GM23338 (cell line): ENCODE measurements around the gene HTR2B. TPM values are rescaled to one million over a fixed set of nuclear protein-coding genes. Genes with fewer than 3 reads are reported as not detected.

Experiments
- ATAC-seq: fragments of 200-7000 bp; cut with Tn5 transposase; 3 replicates; pipeline ENCODE4 v1.9.1; 2020
- DNase-seq: peaks from one replicate; pipeline ENCODE4 v3.0.0-alpha.2; 2015; ENCODE audit warnings: low spot score
- H2AFZ ChIP-seq: fragments of 200-600 bp; sonication (generic); 2 replicates; pipeline ENCODE4 v1.8.0; 2016; ENCODE audit warnings: antibody characterized with exemption, mild to moderate bottlenecking, moderate library complexity
- H3F3A ChIP-seq: fragments of 200-600 bp; sonication (generic); replicated peaks from 2 replicates; pipeline ENCODE4 v1.8.0; 2017; ENCODE audit warnings: antibody characterized with exemption, mixed run types, low read depth
- H3K27ac ChIP-seq: fragments of 200-600 bp; sonication (generic); 2 replicates; pipeline ENCODE4 v1.6.1; 2016; ENCODE audit warnings: low read depth
- H3K27me3 ChIP-seq: fragments of 200-600 bp; sonication (generic); 2 replicates; pipeline ENCODE4 v1.8.0; 2016; ENCODE audit warnings: mild to moderate bottlenecking, mixed run types, moderate library complexity; ENCODE audit not compliant: insufficient read depth
- H3K36me3 ChIP-seq: fragments of 200-600 bp; sonication (generic); 2 replicates; pipeline ENCODE4 v1.8.0; 2016; ENCODE audit warnings: mild to moderate bottlenecking; ENCODE audit not compliant: insufficient read depth
- H3K4me1 ChIP-seq: fragments of 200-600 bp; sonication (generic); 2 replicates; pipeline ENCODE4 v1.8.0; 2016; ENCODE audit warnings: mild to moderate bottlenecking, moderate library complexity; ENCODE audit not compliant: insufficient read depth
- H3K4me2 ChIP-seq: fragments of 200-600 bp; sonication (generic); 2 replicates; pipeline ENCODE4 v1.7.1; 2017; ENCODE audit warnings: mixed run types
- H3K4me3 ChIP-seq: fragments of 200-600 bp; sonication (generic); 2 replicates; pipeline ENCODE4 v1.6.1; 2016; ENCODE audit warnings: mixed run types
- H3K79me2 ChIP-seq: fragments of 200-600 bp; sonication (generic); replicated peaks from 2 replicates; pipeline ENCODE4 v1.8.0; 2017; ENCODE audit warnings: mild to moderate bottlenecking; ENCODE audit not compliant: insufficient read depth
- H3K9me2 ChIP-seq: fragments of 200-600 bp; sonication (generic); 2 replicates; pipeline ENCODE4 v1.8.0; 2017; ENCODE audit not compliant: insufficient read depth
- H4K20me1 ChIP-seq: fragments of 200-600 bp; sonication (generic); replicated peaks from 2 replicates; pipeline ENCODE4 v1.8.0; 2017; ENCODE audit warnings: mild to moderate bottlenecking; ENCODE audit not compliant: insufficient read depth
- H3K27ac Mint-ChIP-seq: 2 replicates; pipeline ENCODE4 v1.8.0; 2020; ENCODE audit warnings: inconsistent platforms, mild to moderate bottlenecking, moderate library complexity, mixed read lengths
- H3K27me3 Mint-ChIP-seq: 3 replicates; pipeline ENCODE4 v1.8.0; 2022; ENCODE audit warnings: low read depth, mild to moderate bottlenecking, moderate library complexity, mixed read lengths, inconsistent platforms; ENCODE audit not compliant: insufficient read depth, poor library complexity
- H3K36me3 Mint-ChIP-seq: 3 replicates; pipeline ENCODE4 v1.8.0; 2021; ENCODE audit warnings: low read depth, mild to moderate bottlenecking, inconsistent platforms, moderate library complexity, mixed read lengths
- H3K4me1 Mint-ChIP-seq: 3 replicates; pipeline ENCODE4 v1.8.0; 2020; ENCODE audit warnings: mild to moderate bottlenecking, inconsistent platforms, mixed read lengths
- H3K4me3 Mint-ChIP-seq: 3 replicates; pipeline ENCODE4 v1.8.0; 2021; ENCODE audit warnings: moderate library complexity, mild to moderate bottlenecking, inconsistent platforms, mixed read lengths
- H3K9me3 Mint-ChIP-seq: 3 replicates; pipeline ENCODE4 v1.8.0; 2020; ENCODE audit warnings: moderate library complexity, mild to moderate bottlenecking, inconsistent platforms, mixed read lengths
- CREB1 ChIP-seq: fragments of 250-450 bp; sonication (Bioruptor Pico); IDR thresholded peaks from 2 replicates; pipeline ENCODE4 v1.5.0; 2020; ENCODE audit warnings: low read depth, mild to moderate bottlenecking, moderate library complexity
- CTCF ChIP-seq, 2 experiments: fragments of 200-600 bp in 1 of 2; sonication (generic) in 1 of 2; conservative IDR thresholded peaks; 2 replicates each; pipeline versions ENCODE4 v1.5.1 to v1.6.1; 2016 to 2017; ENCODE audit warnings: antibody characterized with exemption in 2 of 2, low read depth in 2 of 2, mild to moderate bottlenecking in 2 of 2, moderate library complexity in 1 of 2
- EZH2 ChIP-seq: fragments of 200-600 bp; sonication (generic); IDR thresholded peaks from one replicate; pipeline ENCODE4 v1.8.0; 2017; ENCODE audit warnings: antibody characterized with exemption, mild to moderate bottlenecking, low read depth; ENCODE audit not compliant: unreplicated experiment
- EZH2phosphoT487 ChIP-seq: fragments of 200-600 bp; sonication (generic); IDR thresholded peaks from one replicate; pipeline ENCODE4 v1.8.1; 2018; ENCODE audit warnings: antibody characterized with exemption; ENCODE audit not compliant: unreplicated experiment
- JUNB ChIP-seq: IDR thresholded peaks from one replicate; pipeline ENCODE4 v1.6.1; 2016; ENCODE audit warnings: antibody characterized with exemption; ENCODE audit not compliant: unreplicated experiment
- NANOG ChIP-seq: IDR thresholded peaks from 2 replicates; pipeline ENCODE4 v1.6.1; 2016; ENCODE audit warnings: antibody characterized with exemption, borderline replicate concordance
- POLR2AphosphoS5 ChIP-seq: IDR thresholded peaks from 2 replicates; pipeline ENCODE4 v1.6.1; 2016; ENCODE audit warnings: antibody characterized with exemption, low read depth
- REST ChIP-seq: IDR thresholded peaks from one replicate; pipeline ENCODE4 v1.6.1; 2018; ENCODE audit warnings: antibody characterized with exemption; ENCODE audit not compliant: unreplicated experiment
- STAT1 ChIP-seq: IDR thresholded peaks from one replicate; pipeline ENCODE4 v1.6.1; 2016; ENCODE audit warnings: antibody characterized with exemption; ENCODE audit not compliant: unreplicated experiment
- ZNF114 ChIP-seq: fragments of 250-450 bp; sonication (Bioruptor Pico); IDR thresholded peaks from 2 replicates; pipeline ENCODE4 v1.5.0; 2020; ENCODE audit warnings: mild to moderate bottlenecking, moderate library complexity
- ZNF331 ChIP-seq: fragments of 250-450 bp; sonication (Bioruptor Pico); IDR thresholded peaks from 2 replicates; pipeline ENCODE4 v1.5.0; 2020; ENCODE audit warnings: low read depth, mild to moderate bottlenecking, moderate library complexity
- polyA plus RNA-seq: library from polyadenylated mRNA; unstranded; fragments of >200 nt; fragmentation: Nextera tagmentation; extraction: Ambion mirVana; gene quantifications from 2 replicates; pipeline ENCODE4 v1.2.1, GENCODE V29; 2016
- total RNA-seq: library from RNA; depleted of rRNA; stranded (reverse); fragments of >200 nt; shearing (Covaris generic); gene quantifications from 2 replicates; pipeline ENCODE4 v1.2.3, GENCODE V29; 2014
- TF ChIP-seq, protein P1 (sequence below): IDR thresholded peaks from 2 replicates; pipeline ENCODE4 v1.6.1; 2016; ENCODE audit warnings: antibody characterized with exemption
- TF ChIP-seq, protein P2 (sequence below): fragments of 250-450 bp; sonication (Bioruptor Pico); IDR thresholded peaks from 2 replicates; pipeline ENCODE4 v1.5.0; 2020; ENCODE audit warnings: mild to moderate bottlenecking, moderate library complexity

HTR2B gene
- total and polyA plus RNA-seq, 2 experiments from 2014 or later: 0.16 TPM; not detected in 1

DNA sequence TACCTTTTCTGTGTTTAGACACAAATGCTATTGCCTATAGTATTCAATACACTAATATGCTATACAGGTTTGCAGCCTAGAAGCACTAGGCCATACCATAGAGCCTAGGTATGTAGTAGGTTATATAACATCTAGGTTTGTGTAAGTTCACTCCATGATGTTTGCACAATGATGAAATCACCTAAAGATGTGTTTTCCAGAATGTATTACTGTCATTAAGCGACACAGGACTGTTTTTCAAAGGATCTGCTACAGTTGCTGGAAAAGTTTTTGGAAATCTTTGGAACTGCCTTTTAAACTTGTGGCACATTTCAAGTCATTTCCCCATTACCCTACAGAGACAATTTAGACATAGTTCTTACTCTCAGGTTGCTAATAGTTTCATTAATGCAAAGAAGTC lies 58.9 kb downstream of the HTR2B start (continued):
- TF ChIP-seq EZH2: no peak

- Mint-ChIP-seq H3K36me3 (peaks cover 66% of the 10 kb centered on the region), H3K4me3 (no peak overlapping the region), H3K9me3 (no peaks in the 10 kb centered on the region), H3K4me1 (peaks cover 8% of the 10 kb centered on the region), H3K27me3 (no peaks in the 10 kb centered on the region), H3K27ac (no peak overlapping the region)
- DNase-seq (no peak), ATAC-seq (no peak)
- Histone ChIP-seq H3K27me3 (no peaks in the 10 kb centered on the region), H3K79me2 (peaks cover 62% of the 10 kb centered on the region), H3K36me3 (peaks cover 55% of the 10 kb centered on the region), H3F3A (no peaks in the 10 kb centered on the region), H3K4me1 (peaks cover 7% of the 10 kb centered on the region), H4K20me1 (peaks cover 47% of the 10 kb centered on the region), H3K4me3 (no peak overlapping the region), H3K27ac (no peak overlapping the region), H3K4me2 (no peak overlapping the region), H3K9me2 (no peaks in the 10 kb centered on the region), H2AFZ (no peak overlapping the region)
- TF ChIP-seq, protein P1, sequence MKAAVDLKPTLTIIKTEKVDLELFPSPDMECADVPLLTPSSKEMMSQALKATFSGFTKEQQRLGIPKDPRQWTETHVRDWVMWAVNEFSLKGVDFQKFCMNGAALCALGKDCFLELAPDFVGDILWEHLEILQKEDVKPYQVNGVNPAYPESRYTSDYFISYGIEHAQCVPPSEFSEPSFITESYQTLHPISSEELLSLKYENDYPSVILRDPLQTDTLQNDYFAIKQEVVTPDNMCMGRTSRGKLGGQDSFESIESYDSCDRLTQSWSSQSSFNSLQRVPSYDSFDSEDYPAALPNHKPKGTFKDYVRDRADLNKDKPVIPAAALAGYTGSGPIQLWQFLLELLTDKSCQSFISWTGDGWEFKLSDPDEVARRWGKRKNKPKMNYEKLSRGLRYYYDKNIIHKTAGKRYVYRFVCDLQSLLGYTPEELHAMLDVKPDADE: no peak
- TF ChIP-seq, protein P2, sequence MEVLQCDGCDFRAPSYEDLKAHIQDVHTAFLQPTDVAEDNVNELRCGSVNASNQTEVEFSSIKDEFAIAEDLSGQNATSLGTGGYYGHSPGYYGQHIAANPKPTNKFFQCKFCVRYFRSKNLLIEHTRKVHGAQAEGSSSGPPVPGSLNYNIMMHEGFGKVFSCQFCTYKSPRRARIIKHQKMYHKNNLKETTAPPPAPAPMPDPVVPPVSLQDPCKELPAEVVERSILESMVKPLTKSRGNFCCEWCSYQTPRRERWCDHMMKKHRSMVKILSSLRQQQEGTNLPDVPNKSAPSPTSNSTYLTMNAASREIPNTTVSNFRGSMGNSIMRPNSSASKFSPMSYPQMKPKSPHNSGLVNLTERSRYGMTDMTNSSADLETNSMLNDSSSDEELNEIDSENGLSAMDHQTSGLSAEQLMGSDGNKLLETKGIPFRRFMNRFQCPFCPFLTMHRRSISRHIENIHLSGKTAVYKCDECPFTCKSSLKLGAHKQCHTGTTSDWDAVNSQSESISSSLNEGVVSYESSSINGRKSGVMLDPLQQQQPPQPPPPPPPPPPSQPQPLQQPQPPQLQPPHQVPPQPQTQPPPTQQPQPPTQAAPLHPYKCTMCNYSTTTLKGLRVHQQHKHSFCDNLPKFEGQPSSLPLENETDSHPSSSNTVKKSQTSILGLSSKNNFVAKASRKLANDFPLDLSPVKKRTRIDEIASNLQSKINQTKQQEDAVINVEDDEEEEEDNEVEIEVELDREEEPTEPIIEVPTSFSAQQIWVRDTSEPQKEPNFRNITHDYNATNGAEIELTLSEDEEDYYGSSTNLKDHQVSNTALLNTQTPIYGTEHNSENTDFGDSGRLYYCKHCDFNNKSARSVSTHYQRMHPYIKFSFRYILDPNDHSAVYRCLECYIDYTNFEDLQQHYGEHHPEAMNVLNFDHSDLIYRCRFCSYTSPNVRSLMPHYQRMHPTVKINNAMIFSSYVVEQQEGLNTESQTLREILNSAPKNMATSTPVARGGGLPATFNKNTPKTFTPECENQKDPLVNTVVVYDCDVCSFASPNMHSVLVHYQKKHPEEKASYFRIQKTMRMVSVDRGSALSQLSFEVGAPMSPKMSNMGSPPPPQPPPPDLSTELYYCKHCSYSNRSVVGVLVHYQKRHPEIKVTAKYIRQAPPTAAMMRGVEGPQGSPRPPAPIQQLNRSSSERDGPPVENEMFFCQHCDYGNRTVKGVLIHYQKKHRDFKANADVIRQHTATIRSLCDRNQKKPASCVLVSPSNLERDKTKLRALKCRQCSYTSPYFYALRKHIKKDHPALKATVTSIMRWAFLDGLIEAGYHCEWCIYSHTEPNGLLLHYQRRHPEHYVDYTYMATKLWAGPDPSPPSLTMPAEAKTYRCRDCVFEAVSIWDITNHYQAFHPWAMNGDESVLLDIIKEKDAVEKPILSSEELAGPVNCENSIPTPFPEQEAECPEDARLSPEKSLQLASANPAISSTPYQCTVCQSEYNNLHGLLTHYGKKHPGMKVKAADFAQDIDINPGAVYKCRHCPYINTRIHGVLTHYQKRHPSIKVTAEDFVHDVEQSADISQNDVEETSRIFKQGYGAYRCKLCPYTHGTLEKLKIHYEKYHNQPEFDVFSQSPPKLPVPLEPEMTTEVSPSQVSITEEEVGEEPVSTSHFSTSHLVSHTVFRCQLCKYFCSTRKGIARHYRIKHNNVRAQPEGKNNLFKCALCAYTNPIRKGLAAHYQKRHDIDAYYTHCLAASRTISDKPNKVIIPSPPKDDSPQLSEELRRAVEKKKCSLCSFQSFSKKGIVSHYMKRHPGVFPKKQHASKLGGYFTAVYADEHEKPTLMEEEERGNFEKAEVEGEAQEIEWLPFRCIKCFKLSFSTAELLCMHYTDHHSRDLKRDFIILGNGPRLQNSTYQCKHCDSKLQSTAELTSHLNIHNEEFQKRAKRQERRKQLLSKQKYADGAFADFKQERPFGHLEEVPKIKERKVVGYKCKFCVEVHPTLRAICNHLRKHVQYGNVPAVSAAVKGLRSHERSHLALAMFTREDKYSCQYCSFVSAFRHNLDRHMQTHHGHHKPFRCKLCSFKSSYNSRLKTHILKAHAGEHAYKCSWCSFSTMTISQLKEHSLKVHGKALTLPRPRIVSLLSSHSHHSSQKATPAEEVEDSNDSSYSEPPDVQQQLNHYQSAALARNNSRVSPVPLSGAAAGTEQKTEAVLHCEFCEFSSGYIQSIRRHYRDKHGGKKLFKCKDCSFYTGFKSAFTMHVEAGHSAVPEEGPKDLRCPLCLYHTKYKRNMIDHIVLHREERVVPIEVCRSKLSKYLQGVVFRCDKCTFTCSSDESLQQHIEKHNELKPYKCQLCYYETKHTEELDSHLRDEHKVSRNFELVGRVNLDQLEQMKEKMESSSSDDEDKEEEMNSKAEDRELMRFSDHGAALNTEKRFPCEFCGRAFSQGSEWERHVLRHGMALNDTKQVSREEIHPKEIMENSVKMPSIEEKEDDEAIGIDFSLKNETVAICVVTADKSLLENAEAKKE: no peak
- TF ChIP-seq EZH2phosphoT487 (no peak), CTCF (conservative IDR thresholded peaks at IDR 0.05; ENCODE audit: low read depth in 2 of 2) (no peak), STAT1 (no peak), ZNF331 (CRISPR knock-in tag) (no peak), CREB1 (CRISPR knock-in tag) (no peak), ZNF114 (CRISPR knock-in tag) (no peak), EZH2 (no peak), JUNB (no peak), NANOG (no peak), POLR2AphosphoS5 (no peak), REST (no peak)
Observed at GRCh38 chr2:231063347-231063746, 61.5 kb downstream of the HTR2B start.
